HepG2 (cell line): ENCODE results near the gene TMEM100. TPM values are rescaled to one million over a fixed set of nuclear protein-coding genes. Genes with fewer than 3 reads are reported as not detected.
A peak's percentile ranks its signal among the peaks of the same experiment; 100 is the strongest.

Source experiments
- ATAC-seq: fragments of 200-7000 bp; cut with Tn5 transposase; 3 replicates; pipeline ENCODE4 v1.9.1; 2020; ENCODE audit warnings: mild to moderate bottlenecking, moderate library complexity
- BruUV-seq: library from RNA; stranded (reverse); fragments of 400-500 nt; replicated peaks from 2 replicates; lab custom pipeline; 2021; lab: Mats Ljungman, UMichigan
- CTCF ChIA-PET: fragments of 300-600 bp; formaldehyde crosslinking; extraction: SDS; loops from one replicate; lab custom pipeline; 2021; ENCODE audit warnings: low total read pairs, inconsistent platforms, low intra/inter-chr PET ratio; lab: Yijun Ruan, JAX
- POLR2A ChIA-PET: fragments of 350-600 bp; sonication (Branson Sonifier 250); formaldehyde crosslinking; loops from one replicate; lab custom pipeline; 2020; ENCODE audit warnings: antibody characterized with exemption, inconsistent platforms; lab: Yijun Ruan, JAX
- DNase-seq: peaks from one replicate; pipeline ENCODE4 v3.0.0-alpha.2; 2015; ENCODE audit warnings: low spot score
- FAIRE-seq: peaks from 3 replicates; lab custom pipeline; 2011; peaks lifted over from hg19 to GRCh38; lab: Jason Lieb, UNC
- H2AFZ ChIP-seq: one replicate; pipeline ENCODE4 v1.6.1; 2011; ENCODE audit warnings: low read length, inconsistent platforms
- H3K27ac ChIP-seq: fragments of 300-600 bp; 3 replicates; pipeline ENCODE4 v1.8.0; 2011; ENCODE audit warnings: mixed run types, mild to moderate bottlenecking, mixed read lengths, low read length, inconsistent platforms; ENCODE audit not compliant: insufficient read depth; ENCODE audit errors: extremely low read length
- H3K27me3 ChIP-seq, 2 experiments: fragments of 200-600 bp in 1 of 2; 2 replicates in 1 of 2; 3 replicates in 1 of 2; pipeline versions ENCODE4 v1.6.0 to v1.8.0; 2011; ENCODE audit warnings: low read length in 2 of 2, mild to moderate bottlenecking in 2 of 2, moderate library complexity in 2 of 2, inconsistent platforms in 1 of 2; ENCODE audit not compliant: insufficient read depth in 2 of 2, control insufficient read depth in 1 of 2
- H3K36me3 ChIP-seq, 2 experiments: fragments of 200-600 bp in 1 of 2; replicated peaks in 1 of 2; 2 replicates in 1 of 2; 3 replicates in 1 of 2; pipeline versions ENCODE4 v1.5.1 to v1.8.0; 2011; ENCODE audit warnings: low read length in 2 of 2, inconsistent platforms in 1 of 2; ENCODE audit not compliant: insufficient read depth in 2 of 2, control insufficient read depth in 1 of 2
- H3K4me1 ChIP-seq: 2 replicates; pipeline ENCODE4 v1.5.1; 2012; ENCODE audit warnings: low read length, inconsistent platforms; ENCODE audit not compliant: insufficient read depth
- H3K4me2 ChIP-seq: 2 replicates; pipeline ENCODE4 v1.6.0; 2011; ENCODE audit warnings: low read depth, low read length, inconsistent platforms
- H3K4me3 ChIP-seq, 3 experiments: fragments of 200-600 bp in 1 of 3; sonication (generic), shearing (Covaris generic) in 1 of 3; replicated peaks in 1 of 3; 2 replicates each; pipeline ENCODE4 v1.5.1; 2011 to 2016; ENCODE audit warnings: low read length in 3 of 3, inconsistent platforms in 2 of 3, low read depth in 2 of 3, mild to moderate bottlenecking in 2 of 3, control low read depth in 1 of 3, mixed read lengths in 1 of 3; ENCODE audit not compliant: insufficient read depth in 1 of 3
- H3K79me2 ChIP-seq: one replicate; pipeline ENCODE4 v1.6.1; 2011; ENCODE audit warnings: low read length, inconsistent platforms; ENCODE audit not compliant: insufficient read depth
- H3K9ac ChIP-seq: 2 replicates; pipeline ENCODE4 v1.6.0; 2011; ENCODE audit warnings: mild to moderate bottlenecking, low read depth, low read length, inconsistent platforms; ENCODE audit not compliant: insufficient read depth
- H3K9me3 ChIP-seq: 2 replicates; pipeline ENCODE4 v1.5.1; 2012; ENCODE audit warnings: mild to moderate bottlenecking, low read length
- H4K20me1 ChIP-seq: 2 replicates; pipeline ENCODE4 v1.6.0; 2011; ENCODE audit warnings: inconsistent platforms, mild to moderate bottlenecking, low read length, moderate library complexity; ENCODE audit not compliant: insufficient read depth
- BRCA1 ChIP-seq: sonication (generic); formaldehyde crosslinking; IDR thresholded peaks from 2 replicates; pipeline ENCODE4 v1.4.0; 2020; ENCODE audit warnings: missing genetic modification reagents
- CEBPB ChIP-seq: IDR thresholded peaks from 2 replicates; pipeline ENCODE4 v1.6.1; 2011; ENCODE audit warnings: low read depth, low read length, improper control_type of control experiment, borderline replicate concordance
- IKZF5 ChIP-seq: IDR thresholded peaks from 2 replicates; pipeline ENCODE4 v1.6.1; 2018; ENCODE audit warnings: missing genetic modification reagents, mild to moderate bottlenecking, missing compliant biosample characterization
- KLF13 ChIP-seq: sonication (generic); formaldehyde crosslinking; IDR thresholded peaks from 2 replicates; pipeline ENCODE4 v1.4.0; 2020; ENCODE audit warnings: mild to moderate bottlenecking, missing genetic modification reagents
- ZNF619 ChIP-seq: sonication (generic); formaldehyde crosslinking; IDR thresholded peaks from 2 replicates; pipeline ENCODE4 v1.4.0; 2020; ENCODE audit warnings: mild to moderate bottlenecking, missing genetic modification reagents
- ZNF703 ChIP-seq: sonication (generic); formaldehyde crosslinking; IDR thresholded peaks from 2 replicates; pipeline ENCODE4 v1.5.1; 2020; ENCODE audit warnings: missing genetic modification reagents, mild to moderate bottlenecking, moderate library complexity, borderline replicate concordance
- WGBS: methylation state at CpG from one replicate; pipeline ENCODE4 v1.1.6; 2017; ENCODE audit warnings: low lambda C conversion rate; 5-methylcytosine and 5-hydroxymethylcytosine counted together
- in situ Hi-C: cut with HindIII; loops from 2 replicates; pipeline ENCODE4 v1.10.0; 2017; ENCODE audit warnings: low pct_unique_long_range_greater_than_20kb; ENCODE audit not compliant: extremely low pct_ligation_motif_present
- intact Hi-C: fragments of 100-400 bp; cut with micrococcal nuclease; formaldehyde crosslinking; loops from one replicate; pipeline ENCODE4 v1.10.0; 2022; ENCODE audit not compliant: unreplicated experiment
- polyA plus RNA-seq, 8 experiments: library from polyadenylated mRNA; depleted of rRNA in 3 of 8; stranded (reverse) in 7 of 8; unstranded in 1 of 8; fragments of >200 nt; fragmentation: Illumina TruSeq in 4 of 8; extraction: Trizol in 4 of 8; gene quantifications; 2 replicates each; pipeline versions ENCODE4 v1.2.1 to v1.2.3, GENCODE V29; 2011 to 2016; ENCODE audit warnings: low read depth in 4 of 8, missing spikeins in 1 of 8, mixed read lengths in 1 of 8; ENCODE audit not compliant: insufficient read depth in 1 of 8
- total RNA-seq, 5 experiments: library from RNA; depleted of rRNA; stranded (reverse); fragments of >200 nt; fragmentation: Illumina TruSeq; extraction: Trizol; gene quantifications; 2 replicates each; pipeline ENCODE4 v1.2.3, GENCODE V29; 2016; ENCODE audit warnings: low read depth in 1 of 5
- TF ChIP-seq, protein P1 (sequence below): sonication (generic); formaldehyde crosslinking; IDR thresholded peaks from 2 replicates; pipeline ENCODE4 v1.4.0; 2020; ENCODE audit warnings: low read depth, missing genetic modification reagents

TMEM100 gene
- total and polyA plus RNA-seq, 2 of the 13 experiments (the other 11 are each of a cell fraction or from before 2014, with no cell fraction given): not detected

DNA sequence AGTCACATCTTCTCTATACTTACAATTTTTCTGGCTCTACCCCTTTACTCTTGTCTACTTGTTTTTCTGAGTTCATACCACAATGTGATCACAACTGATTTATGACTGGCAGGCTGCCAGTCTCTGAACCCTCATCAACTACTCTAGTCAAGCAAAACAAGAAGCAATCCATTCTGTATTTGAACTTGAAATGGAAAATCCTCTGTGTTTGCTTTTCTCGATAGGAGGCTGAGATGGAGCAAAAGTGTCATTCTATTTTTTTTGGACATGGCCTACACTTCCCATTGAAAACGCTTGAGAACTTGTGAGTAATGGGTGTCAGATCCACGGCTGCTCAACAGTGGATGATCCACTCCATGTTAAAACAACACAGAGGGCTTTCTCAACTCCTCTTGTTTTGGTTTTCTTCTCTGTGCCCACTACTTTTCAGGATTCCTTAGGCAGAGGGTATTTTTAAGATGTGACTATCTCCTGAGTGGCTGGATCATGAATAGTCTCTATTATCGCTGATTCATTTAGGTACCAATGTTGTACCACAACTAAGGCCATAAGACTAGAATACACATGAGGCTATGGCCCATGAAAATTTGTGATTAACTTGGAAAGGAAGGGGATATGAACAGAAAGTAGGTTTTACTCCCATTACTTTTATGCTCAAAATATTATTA is 11.7 kb downstream of the TMEM100 start (continued):
- TF ChIP-seq IKZF5 (CRISPR knock-in tag): no peak
- TF ChIP-seq BRCA1 (CRISPR knock-in tag): no peak
- TF ChIP-seq ZNF619 (CRISPR knock-in tag): no peak
- no peak for TF ChIP-seq ZNF703 (CRISPR knock-in tag)
- TF ChIP-seq, all 625 proteins: peak for 0

- no peak overlapping the region for H3K9ac ChIP-seq
- no peak overlapping the region for H2AFZ ChIP-seq
- H4K20me1 ChIP-seq: no peaks in the 10 kb centered on the region
- POLR2A ChIA-PET: no interaction called here
- intact Hi-C loops (no loop called here), in situ Hi-C loops (no loop called here)
- H3K27ac ChIP-seq: no peak overlapping the region
- H3K79me2 ChIP-seq: no peaks in the 10 kb centered on the region
- FAIRE-seq: no peak
- 41% methylated on average over 3 of the region's 3 CpGs for WGBS
- H3K4me3 ChIP-seq: no peak overlapping the region
- H3K9me3 ChIP-seq: no peaks in the 10 kb centered on the region
- H3K36me3 ChIP-seq: no peaks in the 10 kb centered on the region
- 0 out of 2 replicates have a peak, but pooled peaks have one; percentile 2 for TF ChIP-seq CEBPB
- TF ChIP-seq, protein P1, sequence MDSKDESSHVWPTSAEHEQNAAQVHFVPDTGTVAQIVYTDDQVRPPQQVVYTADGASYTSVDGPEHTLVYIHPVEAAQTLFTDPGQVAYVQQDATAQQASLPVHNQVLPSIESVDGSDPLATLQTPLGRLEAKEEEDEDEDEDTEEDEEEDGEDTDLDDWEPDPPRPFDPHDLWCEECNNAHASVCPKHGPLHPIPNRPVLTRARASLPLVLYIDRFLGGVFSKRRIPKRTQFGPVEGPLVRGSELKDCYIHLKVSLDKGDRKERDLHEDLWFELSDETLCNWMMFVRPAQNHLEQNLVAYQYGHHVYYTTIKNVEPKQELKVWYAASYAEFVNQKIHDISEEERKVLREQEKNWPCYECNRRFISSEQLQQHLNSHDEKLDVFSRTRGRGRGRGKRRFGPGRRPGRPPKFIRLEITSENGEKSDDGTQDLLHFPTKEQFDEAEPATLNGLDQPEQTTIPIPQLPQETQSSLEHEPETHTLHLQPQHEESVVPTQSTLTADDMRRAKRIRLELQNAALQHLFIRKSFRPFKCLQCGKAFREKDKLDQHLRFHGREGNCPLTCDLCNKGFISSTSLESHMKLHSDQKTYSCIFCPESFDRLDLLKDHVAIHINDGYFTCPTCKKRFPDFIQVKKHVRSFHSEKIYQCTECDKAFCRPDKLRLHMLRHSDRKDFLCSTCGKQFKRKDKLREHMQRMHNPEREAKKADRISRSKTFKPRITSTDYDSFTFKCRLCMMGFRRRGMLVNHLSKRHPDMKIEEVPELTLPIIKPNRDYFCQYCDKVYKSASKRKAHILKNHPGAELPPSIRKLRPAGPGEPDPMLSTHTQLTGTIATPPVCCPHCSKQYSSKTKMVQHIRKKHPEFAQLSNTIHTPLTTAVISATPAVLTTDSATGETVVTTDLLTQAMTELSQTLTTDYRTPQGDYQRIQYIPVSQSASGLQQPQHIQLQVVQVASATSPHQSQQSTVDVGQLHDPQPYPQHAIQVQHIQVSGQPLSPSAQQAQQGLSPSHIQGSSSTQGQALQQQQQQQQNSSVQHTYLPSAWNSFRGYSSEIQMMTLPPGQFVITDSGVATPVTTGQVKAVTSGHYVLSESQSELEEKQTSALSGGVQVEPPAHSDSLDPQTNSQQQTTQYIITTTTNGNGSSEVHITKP: no peak
- TF ChIP-seq KLF13 (CRISPR knock-in tag): no peak
- H3K4me1 ChIP-seq: no peaks in the 10 kb centered on the region; the same call in 1 of the 2 replicates
- DNase-seq: no peak
- no TSS peak for BruUV-seq
- CTCF ChIA-PET: no interaction called here
- H3K4me2 ChIP-seq: no peak overlapping the region
- no peak for ATAC-seq
- H3K27me3 ChIP-seq: peaks cover 0 to 2% of the 10 kb centered on the region in 2 experiments; a peak in 3 of 5 replicates
Observed at GRCh38 chr17:55710410-55710809, 12.3 kb downstream of the TMEM100 start.
